HG03280 (cell line): ENCODE measurements around the gene LINC01488.

Source experiments
- ATAC-seq: cut with Tn5 transposase; IDR thresholded peaks from one replicate; pipeline ENCODE4 v1.9.1; 2021; ENCODE audit warnings: mild to moderate bottlenecking, moderate library complexity; ENCODE audit not compliant: unreplicated experiment

LINC01488 gene

GRCh38 chr11:69481393-69481844, at the start of gene LINC01488:
TSS of gene LINC01488 (plus strand) at chr11:69481663.
- ATAC-seq = no peak

GRCh38 chr11:69431893-69432738, 49.3 kb upstream of the LINC01488 start:
- no peak for ATAC-seq

GRCh38 chr11:69433741-69434140, 47.7 kb upstream of the LINC01488 start:
- ATAC-seq = no peak

- ATAC-seq = no peak
Measured at GRCh38 chr11:69434471-69434931, 47.0 kb upstream of the LINC01488 start.

GRCh38 chr11:69435161-69435986, 46.1 kb upstream of the LINC01488 start:
- no peak for ATAC-seq

- ATAC-seq = no peak
Measured at GRCh38 chr11:69436041-69436982, 45.2 kb upstream of the LINC01488 start.

- ATAC-seq = no peak
Measured at GRCh38 chr11:69437001-69437875, 44.2 kb upstream of the LINC01488 start.

GRCh38 chr11:69437876-69438205, 43.6 kb upstream of the LINC01488 start:
- ATAC-seq = no peak

- no peak for ATAC-seq
Measured at GRCh38 chr11:69438286-69438920, 43.1 kb upstream of the LINC01488 start.

- no peak for ATAC-seq
Measured at GRCh38 chr11:69439127-69439526, 42.3 kb upstream of the LINC01488 start.

GRCh38 chr11:69439651-69440464, 41.6 kb upstream of the LINC01488 start:
- ATAC-seq = no peak

GRCh38 chr11:69440876-69441275, 40.6 kb upstream of the LINC01488 start:
- no peak for ATAC-seq

GRCh38 chr11:69442012-69442806, 39.3 kb upstream of the LINC01488 start:
- no peak for ATAC-seq

GRCh38 chr11:69442807-69443137, 38.7 kb upstream of the LINC01488 start:
- no peak for ATAC-seq

GRCh38 chr11:69443138-69443967, 38.1 kb upstream of the LINC01488 start:
- ATAC-seq = peak; percentile 83

GRCh38 chr11:69443968-69444364, 37.5 kb upstream of the LINC01488 start:
- ATAC-seq = no peak
